ENCODE data around the gene IGF2.

The IGF2 gene

DNA sequence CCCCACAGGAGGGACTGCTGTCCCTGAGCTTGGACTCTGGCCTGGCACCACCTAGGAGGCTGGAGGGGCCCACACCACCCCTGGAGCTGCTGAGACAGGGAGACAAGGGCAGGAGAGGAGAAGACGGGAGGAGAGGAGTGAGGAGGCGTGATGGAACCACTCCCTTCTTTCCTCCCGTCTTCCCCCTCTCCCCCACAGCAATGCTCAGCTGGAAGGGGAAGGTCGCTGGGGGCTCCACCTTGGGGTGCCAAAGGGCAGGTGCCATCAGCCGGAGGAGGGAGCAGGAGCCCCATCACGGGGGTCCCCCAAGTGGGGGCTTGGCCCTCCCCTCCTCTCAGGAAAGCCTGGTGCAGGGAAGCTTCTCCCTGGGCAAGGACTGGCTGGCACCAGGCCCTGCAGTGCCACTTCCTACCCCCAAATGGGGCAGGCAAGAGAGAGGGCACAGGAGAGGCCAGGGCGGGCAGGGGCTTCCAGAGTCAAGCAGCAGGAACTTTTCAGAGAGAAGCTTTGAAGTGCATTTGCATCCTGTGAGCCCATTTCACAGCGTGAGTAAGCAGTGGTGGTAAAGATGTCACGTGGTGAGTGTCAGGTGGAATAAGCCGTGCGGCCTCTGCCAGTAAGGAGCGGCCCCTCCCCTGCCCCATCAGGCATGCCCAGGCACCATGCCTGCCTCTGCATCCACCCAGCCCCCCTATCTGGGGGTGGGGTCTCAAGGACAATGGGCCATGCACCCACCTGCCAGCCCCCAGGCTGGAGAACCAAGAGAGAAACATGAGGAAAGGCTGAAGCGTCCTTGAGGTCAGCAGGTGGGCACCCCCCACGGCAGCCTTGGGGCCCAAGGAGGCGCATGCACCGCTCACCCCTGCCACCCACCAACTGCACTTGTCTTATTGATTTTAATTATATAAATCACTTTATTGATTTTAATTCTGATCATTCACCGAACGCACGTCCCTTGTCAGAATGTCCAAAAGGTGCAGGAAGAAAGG lies 4.9 kb downstream of the IGF2 start (continued):
- TF ChIP-seq PPARA (CRISPR knock-in tag; IDR thresholded peaks at IDR 0.05; ENCODE audit: borderline replicate concordance) (no peak), ZNF70 (CRISPR knock-in tag; IDR thresholded peaks at IDR 0.05) (no peak)

DNA sequence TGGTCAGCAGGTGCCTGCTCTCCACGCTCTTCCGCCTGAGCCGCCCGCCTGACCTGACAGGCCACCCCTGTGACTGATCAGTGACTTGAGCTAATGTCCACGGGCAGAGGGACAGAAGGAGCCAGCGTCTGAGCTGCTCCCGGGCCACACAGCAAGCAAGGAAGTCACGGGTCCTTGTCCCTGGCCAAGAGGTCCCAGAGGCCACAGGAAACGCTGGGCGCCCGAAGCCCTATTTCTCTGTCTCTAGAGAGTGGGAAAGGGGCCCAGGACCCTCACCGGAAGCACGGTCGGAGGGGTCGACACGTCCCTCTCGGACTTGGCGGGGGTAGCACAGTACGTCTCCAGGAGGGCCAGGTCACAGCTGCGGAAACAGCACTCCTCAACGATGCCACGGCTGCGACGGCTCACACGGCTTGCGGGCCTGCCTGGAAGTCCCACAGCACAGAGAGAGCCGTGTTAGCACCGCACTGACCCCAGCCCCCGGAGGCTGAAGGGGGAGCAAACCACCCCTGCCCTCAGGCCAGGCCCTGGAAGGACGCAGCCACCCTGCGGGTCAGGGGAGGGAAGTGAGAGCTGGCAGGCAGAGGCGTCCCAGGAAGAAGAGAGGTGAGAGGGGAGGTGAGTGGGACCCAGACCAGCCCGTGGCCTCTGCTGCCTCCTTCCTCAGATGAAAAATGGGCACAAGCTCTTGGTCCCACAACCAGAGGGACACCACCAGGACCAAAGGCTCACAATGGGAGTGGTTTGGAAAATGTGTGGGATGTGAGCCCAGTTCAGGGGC lies 5.8 kb downstream of the IGF2 start:
- TF ChIP-seq, protein P1, sequence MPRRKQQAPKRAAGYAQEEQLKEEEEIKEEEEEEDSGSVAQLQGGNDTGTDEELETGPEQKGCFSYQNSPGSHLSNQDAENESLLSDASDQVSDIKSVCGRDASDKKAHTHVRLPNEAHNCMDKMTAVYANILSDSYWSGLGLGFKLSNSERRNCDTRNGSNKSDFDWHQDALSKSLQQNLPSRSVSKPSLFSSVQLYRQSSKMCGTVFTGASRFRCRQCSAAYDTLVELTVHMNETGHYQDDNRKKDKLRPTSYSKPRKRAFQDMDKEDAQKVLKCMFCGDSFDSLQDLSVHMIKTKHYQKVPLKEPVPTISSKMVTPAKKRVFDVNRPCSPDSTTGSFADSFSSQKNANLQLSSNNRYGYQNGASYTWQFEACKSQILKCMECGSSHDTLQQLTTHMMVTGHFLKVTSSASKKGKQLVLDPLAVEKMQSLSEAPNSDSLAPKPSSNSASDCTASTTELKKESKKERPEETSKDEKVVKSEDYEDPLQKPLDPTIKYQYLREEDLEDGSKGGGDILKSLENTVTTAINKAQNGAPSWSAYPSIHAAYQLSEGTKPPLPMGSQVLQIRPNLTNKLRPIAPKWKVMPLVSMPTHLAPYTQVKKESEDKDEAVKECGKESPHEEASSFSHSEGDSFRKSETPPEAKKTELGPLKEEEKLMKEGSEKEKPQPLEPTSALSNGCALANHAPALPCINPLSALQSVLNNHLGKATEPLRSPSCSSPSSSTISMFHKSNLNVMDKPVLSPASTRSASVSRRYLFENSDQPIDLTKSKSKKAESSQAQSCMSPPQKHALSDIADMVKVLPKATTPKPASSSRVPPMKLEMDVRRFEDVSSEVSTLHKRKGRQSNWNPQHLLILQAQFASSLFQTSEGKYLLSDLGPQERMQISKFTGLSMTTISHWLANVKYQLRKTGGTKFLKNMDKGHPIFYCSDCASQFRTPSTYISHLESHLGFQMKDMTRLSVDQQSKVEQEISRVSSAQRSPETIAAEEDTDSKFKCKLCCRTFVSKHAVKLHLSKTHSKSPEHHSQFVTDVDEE (CRISPR knock-in tag; IDR thresholded peaks at IDR 0.05): no peak
- TF ChIP-seq SNAI2 (CRISPR knock-in tag; IDR thresholded peaks at IDR 0.05): no peak
- no peak for TF ChIP-seq ZFP3 (CRISPR knock-in tag; IDR thresholded peaks at IDR 0.05)
- no peak for ATAC-seq

GRCh38 chr11:2132874-2133240 lies 6.3 kb downstream of the IGF2 start:
- TF ChIP-seq BACH2 (CRISPR knock-in tag; IDR thresholded peaks at IDR 0.05; ENCODE audit: borderline replicate concordance) (no peak), ZNF70 (CRISPR knock-in tag; IDR thresholded peaks at IDR 0.05) (no peak), ZNF8 (CRISPR knock-in tag; IDR thresholded peaks at IDR 0.05) (no peak), ZFP30 (CRISPR knock-in tag; IDR thresholded peaks at IDR 0.05) (no peak), TOX (CRISPR knock-in tag; IDR thresholded peaks at IDR 0.05; ENCODE audit: borderline replicate concordance) (no peak), ZC3H10 (CRISPR knock-in tag; IDR thresholded peaks at IDR 0.05) (no peak), GLIS3 (CRISPR knock-in tag; IDR thresholded peaks at IDR 0.05) (no peak), CSDC2 (CRISPR knock-in tag; IDR thresholded peaks at IDR 0.05) (no peak), POU6F1 (CRISPR knock-in tag; IDR thresholded peaks at IDR 0.05; ENCODE audit: borderline replicate concordance, low read depth) (no peak)
- TF ChIP-seq, protein P1 (CRISPR knock-in tag; IDR thresholded peaks at IDR 0.05): no peak
- ATAC-seq: no peak

- no peak for ATAC-seq
- TF ChIP-seq, protein P2, sequence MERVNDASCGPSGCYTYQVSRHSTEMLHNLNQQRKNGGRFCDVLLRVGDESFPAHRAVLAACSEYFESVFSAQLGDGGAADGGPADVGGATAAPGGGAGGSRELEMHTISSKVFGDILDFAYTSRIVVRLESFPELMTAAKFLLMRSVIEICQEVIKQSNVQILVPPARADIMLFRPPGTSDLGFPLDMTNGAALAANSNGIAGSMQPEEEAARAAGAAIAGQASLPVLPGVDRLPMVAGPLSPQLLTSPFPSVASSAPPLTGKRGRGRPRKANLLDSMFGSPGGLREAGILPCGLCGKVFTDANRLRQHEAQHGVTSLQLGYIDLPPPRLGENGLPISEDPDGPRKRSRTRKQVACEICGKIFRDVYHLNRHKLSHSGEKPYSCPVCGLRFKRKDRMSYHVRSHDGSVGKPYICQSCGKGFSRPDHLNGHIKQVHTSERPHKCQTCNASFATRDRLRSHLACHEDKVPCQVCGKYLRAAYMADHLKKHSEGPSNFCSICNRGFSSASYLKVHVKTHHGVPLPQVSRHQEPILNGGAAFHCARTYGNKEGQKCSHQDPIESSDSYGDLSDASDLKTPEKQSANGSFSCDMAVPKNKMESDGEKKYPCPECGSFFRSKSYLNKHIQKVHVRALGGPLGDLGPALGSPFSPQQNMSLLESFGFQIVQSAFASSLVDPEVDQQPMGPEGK (CRISPR knock-in tag; IDR thresholded peaks at IDR 0.05; ENCODE audit: borderline replicate concordance): no peak
- TF ChIP-seq ESRRG (CRISPR knock-in tag; IDR thresholded peaks at IDR 0.05) (no peak), POU6F1 (CRISPR knock-in tag; IDR thresholded peaks at IDR 0.05; ENCODE audit: borderline replicate concordance, low read depth) (no peak)
These were observed 6.9 kb downstream of the IGF2 start for GRCh38 chr11:2132246-2132645.
